ENCODE results near the gene MND1.

DNA sequence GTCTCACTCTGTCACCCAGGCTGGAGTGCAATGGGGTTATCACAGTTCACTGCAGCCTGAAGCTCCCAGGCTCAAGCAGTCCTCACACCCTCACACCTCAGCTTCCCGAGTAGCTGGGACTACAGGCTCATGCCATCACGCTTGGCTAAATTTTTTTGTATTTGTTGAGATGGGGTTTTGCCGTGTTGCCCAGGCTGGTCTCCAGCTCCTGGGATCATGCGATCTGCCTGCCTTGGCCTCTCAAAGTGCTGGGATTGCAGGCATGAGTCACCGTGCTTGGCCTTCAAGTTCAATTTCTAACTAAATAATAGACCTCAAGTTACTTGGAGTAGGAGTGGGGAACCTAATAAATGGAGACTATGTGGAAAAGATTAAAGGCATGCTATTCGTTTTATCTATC is 48.9 kb downstream of the MND1 start:
- TF ChIP-seq, protein P1, sequence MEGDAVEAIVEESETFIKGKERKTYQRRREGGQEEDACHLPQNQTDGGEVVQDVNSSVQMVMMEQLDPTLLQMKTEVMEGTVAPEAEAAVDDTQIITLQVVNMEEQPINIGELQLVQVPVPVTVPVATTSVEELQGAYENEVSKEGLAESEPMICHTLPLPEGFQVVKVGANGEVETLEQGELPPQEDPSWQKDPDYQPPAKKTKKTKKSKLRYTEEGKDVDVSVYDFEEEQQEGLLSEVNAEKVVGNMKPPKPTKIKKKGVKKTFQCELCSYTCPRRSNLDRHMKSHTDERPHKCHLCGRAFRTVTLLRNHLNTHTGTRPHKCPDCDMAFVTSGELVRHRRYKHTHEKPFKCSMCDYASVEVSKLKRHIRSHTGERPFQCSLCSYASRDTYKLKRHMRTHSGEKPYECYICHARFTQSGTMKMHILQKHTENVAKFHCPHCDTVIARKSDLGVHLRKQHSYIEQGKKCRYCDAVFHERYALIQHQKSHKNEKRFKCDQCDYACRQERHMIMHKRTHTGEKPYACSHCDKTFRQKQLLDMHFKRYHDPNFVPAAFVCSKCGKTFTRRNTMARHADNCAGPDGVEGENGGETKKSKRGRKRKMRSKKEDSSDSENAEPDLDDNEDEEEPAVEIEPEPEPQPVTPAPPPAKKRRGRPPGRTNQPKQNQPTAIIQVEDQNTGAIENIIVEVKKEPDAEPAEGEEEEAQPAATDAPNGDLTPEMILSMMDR (IDR thresholded peaks at IDR 0.05 in 8 of 11, conservative IDR thresholded peaks at IDR 0.05 in 3 of 11), result no peak
- no peak for TF ChIP-seq POLR2A (IDR thresholded peaks at IDR 0.05)
- no peak for TF ChIP-seq POLR2AphosphoS5 (IDR thresholded peaks at IDR 0.05)
